Smooth muscle cell of the brain vasculature (primary cell): ENCODE results near the gene MT1G.
"Not testable (repeated sequence)": the region's sequence is repeated elsewhere in the genome, so short reads cannot be mapped to it uniquely, and the experiment has no call there.

ENCODE experiments used
- DNase-seq: peaks from one replicate; pipeline ENCODE4 v3.0.0-alpha.2; 2012; ENCODE audit warnings: low read depth, low spot score

The MT1G gene

DNA sequence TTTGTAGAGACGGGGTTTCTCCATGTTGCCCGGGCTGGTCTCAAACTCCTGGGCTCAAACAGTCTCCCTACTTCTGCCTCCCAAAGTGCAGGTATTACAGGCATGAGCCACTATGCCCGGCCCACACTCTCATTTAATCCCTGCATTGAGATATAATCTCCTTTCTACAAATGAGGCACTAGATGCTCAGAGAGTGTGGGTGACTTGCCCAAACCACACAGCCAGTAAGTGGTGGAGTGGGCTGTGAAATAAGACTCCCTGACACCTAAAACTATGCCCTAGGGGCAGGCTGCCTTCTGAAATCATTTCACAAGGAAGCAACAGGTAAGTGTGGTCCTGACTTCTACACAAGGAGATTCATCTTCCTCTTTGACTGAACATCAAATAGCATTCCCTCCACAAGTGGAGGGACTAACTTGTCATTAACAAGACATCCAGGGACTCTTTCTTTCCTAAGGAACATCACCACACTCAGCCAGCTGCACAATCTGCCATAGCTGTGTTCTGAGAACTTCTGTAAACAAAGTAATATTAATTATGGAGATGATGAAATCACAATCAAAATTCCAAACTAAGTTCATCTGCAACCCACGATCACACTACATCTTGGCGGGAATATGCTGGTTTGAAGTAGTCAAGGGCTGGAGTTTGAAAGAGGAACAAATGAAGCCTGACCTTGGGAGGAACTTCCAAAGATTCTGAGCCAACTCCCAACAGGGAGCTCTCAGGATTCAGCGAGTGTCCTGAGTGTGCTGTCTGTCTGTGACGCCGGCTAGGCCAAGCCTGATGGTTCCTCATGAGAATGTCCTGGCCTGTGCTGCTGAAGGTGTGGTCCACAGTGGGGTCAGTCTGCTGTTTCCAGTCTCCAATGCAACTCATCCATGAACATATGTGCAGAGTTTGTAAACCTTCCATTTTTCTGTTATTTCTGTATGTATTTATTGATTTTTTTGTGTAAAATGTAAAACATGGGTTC, 2.3 kb downstream of the MT1G start:
- not testable (repeated sequence) for DNase-seq

DNA sequence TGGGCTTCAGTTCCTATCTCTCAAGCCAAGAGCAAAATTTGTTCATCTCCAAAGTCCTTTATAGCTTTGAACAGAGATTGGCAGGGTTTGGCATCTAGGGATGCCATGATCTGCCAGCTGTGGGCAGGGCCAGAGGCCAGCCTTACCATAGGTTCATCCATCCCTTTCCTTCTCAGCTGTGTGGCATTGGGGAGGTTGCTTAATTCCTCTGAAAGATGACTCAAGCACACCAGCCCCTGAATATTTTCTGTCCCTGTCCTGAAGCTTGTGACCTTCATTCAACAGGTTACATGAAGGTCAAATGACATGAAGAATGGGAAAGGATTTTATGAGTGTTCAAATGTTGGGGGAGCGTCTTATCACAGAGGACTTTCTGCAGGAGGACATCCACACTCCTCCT, 3.4 kb downstream of the MT1G start:
- DNase-seq: no peak

DNA sequence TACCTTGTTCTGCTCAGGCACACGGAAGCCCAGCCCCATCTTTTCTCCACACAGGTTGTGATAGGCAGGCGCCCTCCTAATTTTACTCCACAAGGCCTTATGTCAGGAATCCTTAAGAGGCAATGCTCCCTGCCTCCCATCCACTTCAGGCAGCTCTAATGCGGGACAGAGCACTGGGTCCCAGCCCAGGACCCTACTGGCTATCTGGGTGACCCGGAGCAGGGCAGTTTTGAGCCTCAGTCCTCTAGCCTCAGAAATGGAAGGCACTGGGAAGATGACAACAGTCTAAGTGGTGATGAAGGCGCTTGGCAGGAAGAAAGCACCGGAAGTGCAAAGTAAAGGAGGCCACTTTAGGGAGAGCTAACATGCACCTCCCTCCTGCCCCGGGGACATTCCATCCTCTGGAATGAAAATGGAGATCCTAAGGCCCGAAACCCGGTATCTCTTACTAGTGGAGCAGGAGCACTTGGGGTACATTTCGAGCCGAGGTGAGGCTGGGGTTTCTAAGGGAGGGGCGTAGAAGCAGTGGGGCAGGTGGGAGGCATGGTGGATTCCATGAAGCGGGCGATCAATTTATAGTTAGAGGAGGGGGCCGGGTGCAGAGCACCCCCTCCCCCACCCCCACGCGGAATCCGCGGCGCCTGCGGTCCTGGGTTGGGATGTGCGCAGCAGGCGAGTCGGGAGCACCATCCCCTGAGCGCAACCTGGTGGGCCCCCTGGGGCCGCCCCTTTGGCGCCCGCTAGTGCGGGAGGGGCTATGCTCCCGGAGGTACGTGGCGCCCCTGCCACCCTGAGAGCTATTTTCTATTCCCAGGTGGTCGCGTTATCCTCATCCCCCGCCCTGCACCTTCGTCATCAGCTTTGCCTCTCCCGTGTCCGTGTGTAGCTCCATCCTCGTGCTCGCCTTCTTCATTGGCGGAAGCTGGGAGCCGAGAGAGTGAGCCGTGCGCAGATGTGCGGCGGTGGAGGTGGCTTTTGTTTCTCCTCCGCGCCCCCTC, 5.2 kb downstream of the MT1G start:
- DNase-seq: no peak

DNA sequence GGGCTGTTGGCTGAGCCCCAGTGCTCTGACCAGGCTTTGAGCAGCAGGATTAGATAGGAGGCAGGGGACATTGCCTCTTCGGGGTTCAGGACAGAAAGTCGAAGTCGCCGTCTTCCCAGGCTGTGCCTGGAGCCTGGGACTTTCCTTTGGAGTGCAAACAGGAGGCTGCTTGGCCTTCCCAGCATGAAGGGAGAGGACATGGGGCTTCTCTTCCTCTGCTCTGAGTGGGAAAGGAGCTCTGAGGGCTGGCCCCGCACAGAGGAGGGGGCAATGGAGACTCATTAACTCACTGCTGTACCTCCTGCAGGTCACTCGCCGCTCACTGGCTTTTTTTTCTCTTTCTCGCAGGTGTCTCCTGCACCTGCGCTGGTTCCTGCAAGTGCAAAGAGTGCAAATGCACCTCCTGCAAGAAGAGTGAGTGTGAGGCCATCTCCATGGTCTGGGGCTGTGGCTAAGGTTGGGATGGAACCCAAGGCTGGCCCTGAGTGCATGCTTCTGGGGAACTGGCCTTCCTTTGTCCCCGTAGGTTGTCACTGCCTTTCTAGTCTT, 9.5 kb downstream of the MT1G start:
- DNase-seq: no peak

DNA sequence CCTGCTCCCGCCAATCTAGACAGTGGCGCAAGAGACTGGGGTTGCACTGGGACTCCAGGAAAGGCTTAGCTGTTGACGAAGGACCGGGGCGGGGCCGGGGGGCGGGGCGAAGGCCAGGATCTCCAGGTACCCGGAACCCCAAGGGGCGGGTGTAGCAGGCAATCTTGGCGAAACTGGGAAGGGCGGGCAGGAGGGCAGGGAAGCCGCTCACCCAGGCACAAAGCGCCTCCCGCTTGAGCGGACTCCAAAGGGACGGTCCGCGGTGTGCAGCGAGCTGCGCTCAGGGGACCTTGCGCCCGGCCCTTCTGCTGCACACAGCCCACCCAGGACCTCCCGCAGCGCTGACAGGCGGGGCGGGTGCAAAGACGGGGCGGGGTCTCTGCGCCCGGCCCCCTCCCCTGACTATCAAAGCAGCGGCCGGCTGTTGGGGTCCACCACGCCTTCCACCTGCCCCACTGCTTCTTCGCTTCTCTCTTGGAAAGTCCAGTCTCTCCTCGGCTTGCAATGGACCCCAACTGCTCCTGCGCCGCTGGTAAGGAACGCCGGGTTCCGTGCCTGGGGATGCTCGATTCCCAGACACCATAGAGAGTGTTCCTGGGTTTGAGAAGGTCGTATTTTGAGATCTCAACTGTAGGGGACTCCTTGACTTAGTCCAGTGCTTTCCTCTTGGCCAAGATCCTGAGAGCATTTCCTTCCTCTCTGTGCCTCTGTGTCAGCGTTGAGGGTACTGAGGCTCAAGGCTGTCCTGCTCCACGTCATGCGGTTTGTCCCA, 10.1 kb downstream of the MT1G start, which contains the start of gene MT1F:
MT1F (plus strand) TSS at position 405 of the 772 bp plus-strand sequence; CDS start at position 505, 100 bp downstream.
- no peak for DNase-seq

DNA sequence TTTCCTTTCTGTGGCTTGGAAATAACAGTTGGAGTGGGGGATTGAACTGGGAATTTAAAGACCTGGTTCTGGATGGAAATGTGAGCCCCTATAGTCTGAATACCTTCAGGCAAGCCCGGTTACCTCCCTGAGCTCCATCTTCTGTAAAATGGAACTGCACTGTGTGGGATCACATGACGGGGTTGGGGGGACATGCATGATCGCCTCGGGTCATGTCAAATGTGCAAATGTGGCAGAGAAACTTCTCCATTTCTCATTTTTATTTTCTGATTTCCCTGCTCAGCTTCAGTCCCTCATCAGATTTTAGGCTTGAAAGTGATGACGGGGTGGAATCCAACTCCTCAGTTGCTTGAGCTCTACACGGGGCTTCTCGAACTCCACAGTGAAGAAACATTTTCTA, 14.6 kb downstream of the MT1G start:
- DNase-seq: no peak

DNA sequence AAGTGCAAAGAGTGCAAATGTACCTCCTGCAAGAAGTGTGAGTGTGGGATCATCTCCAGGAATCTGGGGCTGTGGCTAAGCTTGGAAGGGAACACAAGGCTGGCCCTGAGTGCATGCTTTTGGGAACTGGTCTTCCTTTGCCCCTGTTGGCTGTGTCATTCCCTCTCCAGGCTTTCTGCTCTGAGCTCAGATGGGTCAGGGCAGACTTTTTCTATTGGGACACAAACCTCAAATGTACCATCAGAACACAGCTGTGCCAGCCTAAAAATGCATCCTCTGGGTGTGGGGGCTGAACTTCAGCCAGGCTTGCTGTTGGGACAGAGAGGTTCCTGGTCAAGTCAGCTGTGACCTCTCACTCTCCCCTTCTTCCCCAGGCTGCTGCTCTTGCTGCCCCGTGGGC, 15.3 kb downstream of the MT1G start:
- DNase-seq: no peak

DNA sequence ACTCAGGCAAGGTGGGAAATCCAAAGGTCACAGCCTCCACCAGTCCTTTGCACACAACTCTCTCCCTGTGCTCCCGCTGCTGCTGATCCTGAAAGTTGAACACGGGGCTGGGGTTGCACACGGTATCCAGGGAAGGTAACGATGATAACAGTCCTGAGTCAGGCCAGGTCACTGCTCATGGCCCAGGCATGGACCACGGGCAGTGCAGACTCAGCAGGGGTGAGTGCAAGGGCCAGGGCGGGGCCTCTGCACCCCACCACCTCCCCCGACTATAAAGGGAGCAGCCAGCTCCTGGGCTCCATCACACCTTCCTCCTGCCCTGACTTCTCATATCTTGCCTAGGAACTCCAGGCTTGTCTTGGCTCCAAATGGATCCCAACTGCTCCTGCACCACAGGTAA, 16.3 kb downstream of the MT1G start, which contains the start of gene MT1B:
MT1B (plus strand) TSS at position 301 of the 400 bp plus-strand sequence; CDS start at position 369, 68 bp downstream.
- no peak for DNase-seq

DNA sequence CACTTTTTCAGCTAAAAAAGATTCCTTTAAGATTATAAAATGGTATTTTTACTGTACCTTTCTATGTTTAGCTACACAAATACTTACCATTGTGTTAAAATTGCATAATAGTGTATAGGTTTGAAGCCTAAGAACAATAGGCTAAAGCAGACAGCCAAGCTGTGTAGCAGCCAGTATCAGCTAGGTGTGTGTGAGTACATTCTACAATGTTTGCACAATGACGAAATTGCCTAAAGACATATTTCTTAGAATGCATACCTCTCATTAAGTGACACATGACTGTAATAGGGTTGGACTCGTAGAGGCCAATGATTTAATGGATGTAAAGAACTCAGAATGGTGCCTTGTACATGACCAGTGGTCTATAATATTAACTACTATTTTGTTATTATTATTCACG, 18.0 kb downstream of the MT1G start:
- DNase-seq: no peak

DNA sequence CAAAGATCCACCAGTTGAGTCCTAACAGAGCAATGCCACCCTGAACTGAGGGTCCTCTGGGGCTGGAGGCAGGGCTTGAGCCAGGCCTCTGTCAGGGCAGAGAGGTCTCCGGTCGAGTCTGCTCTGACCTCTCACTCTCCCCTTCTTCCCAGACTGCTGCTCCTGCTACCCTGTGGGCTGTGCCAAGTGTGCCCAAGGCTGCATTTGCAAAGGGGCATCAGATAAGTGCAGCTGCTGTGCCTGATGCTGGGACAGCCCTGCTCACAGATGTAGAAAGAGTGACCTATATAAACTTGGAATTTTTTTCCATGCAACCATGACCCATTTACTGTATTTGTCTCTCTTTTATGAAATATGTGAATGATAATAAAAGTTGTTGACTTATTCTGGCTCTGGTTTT, 18.6 kb downstream of the MT1G start:
- no peak for DNase-seq

DNA sequence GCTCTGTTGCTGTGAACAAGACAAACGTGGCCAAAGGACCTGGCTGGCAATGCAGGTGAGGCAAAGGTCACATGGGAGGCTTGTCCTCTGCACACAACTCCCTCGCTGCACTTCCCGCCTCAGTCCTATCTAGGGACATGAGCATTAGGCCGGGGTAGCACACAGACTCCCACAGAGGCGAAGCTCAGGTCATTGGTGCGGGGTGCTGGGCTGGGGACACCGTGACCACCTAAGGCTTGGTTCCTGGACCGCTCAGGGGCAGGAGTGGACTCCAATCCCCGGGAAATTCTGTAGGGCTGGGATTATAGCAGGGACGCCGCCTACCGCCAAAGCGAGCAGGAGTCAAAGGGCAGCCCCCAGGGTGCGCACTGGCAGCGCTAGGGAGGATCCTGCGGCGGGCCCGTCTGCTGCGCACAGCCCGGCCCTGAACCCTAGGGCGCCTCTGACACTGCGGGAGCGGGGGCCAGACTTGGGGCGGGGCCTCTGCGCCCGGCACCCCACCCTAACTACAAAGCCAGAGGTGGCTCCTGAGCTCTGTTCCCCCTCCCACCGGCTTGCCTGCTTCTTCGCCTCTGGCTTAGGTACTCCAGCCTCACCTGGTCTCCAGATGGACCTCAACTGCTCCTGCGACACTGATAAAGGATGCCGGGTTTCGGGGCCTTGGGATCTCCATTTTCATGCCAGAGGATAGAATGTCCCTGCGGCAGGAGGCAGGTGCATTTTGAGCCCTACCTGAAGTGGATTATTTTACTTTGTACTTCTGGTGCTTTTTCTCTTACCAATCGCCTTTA, 20.0 kb downstream of the MT1G start:
- DNase-seq: no peak

DNA sequence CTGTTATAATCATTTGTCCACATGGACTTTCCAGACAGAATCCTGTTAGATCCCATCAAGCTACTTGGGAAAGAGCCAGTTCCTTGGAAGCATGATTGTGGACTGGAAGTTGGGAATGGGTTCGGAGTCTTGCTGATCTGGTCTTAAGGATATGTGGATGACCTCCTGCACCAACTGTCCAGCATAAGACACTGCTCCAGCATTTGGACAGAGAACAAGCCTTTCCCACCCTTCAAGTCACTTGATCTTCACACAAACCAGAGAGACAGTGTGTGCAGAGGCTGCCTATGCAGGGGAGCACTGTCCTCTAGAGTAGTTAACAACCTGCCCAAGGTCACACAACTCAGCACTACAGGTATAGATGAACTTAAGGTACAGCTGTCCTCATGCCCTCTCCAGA, 22.0 kb downstream of the MT1G start:
- DNase-seq: no peak

DNA sequence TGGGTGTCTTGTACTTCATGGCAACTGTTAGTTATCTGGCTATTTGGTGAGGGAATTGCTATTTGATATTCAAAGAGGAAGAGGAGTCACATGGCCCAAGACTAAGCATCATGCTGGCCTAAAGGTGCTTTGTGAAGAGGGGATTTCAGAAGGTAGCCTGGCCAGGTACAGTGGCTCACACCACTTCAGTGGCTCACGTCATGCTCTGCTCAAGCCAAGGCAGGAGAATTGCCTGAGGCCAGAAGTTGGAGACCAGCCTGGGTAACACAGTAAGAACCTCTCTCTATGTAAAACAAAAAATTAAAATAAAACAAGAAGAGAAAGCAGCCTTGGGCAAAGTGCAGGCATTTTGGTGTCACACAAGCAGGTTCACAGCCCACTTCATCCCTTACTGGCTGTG, 22.6 kb downstream of the MT1G start:
- DNase-seq: no peak

DNA sequence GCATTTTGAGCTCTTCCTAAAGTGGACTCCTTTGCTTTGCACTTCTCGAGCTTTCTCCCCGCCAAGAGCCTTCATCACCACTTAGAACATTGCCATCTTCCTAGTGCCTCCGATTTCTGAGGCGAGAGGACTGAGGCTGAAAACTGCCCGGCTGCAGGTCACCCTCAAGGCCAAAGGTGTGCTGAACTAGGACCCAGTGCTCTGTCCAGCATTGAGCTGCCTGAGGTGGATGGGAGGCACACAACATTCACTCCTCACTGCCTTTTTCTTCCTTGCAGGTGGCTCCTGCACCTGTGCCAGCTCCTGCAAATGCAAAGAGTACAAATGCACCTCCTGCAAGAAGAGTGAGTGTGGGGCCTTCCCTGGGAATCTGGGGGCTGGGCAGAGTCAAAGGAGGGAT, 24.0 kb downstream of the MT1G start:
- no peak for DNase-seq

DNA sequence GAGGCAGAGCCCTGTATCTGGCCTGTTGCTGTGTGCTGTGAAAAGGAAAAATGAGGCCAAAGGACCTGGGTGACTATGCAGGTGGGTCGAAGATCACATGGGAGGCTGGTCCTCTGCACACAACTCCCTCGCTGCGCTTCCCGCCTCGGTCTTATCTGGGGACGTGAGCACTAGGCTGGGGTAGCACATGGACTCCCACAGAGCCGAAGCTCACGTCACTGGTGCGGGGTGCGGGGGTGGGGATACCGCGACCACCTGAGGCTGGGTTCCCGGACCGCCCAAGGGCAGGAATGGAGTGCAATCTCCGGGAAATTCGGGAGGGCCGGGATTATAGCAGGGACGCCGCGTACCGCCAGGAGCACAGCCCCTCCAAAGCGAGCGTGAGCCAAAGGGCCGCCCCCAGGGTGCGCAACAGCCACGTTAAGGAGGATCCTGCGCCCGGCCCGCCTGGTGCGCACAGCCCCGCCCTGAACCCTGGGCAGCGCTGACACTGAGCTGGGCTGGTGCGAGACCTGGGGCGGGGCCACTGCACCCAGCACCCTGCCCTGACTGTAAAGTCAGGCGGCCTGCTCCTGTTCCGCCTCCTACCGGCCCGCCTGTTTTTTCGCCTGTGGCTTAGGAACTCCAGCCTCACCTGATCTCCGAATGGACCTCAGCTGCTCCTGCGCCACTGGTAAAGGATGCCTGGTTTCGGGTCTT, 24.6 kb downstream of the MT1G start:
- no peak for DNase-seq

DNA sequence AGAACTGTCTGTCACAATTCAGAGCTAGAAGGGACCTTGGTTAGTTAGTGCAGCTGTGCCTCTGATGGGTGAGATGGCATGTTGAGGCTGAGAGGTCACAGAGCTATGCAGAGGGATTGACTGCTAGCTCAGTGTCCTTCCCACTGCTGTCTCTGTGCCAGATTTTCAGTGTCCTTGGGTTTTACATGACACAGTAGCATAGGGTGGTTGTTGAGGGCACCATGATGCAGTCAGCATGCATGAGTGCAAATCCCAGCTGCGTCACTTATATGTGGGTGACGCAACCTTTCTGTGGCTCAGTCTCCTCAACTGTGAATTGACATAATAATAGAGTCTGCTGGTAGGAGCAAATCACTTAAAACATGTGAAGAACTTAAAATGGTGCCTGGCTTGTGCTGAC, 26.7 kb downstream of the MT1G start:
- no peak for DNase-seq

DNA sequence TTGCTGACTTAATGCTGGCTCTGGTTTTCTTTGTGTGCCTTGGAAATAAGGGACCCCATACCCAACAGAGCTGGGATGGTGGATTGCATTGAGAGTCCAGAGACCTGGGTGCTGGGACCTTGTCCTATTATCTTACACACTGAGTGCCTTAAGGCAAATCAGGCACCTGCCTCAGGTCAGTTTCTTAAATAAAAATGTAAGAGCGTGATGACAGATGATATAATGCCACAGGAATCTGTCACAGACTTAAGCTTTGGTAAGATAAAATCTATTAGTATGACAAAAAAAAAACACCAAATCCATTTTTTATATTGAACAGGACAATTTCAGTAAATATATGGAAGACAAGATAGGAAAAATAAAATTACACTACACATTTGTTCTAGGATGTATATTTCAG, 27.8 kb downstream of the MT1G start:
- DNase-seq: no peak

DNA sequence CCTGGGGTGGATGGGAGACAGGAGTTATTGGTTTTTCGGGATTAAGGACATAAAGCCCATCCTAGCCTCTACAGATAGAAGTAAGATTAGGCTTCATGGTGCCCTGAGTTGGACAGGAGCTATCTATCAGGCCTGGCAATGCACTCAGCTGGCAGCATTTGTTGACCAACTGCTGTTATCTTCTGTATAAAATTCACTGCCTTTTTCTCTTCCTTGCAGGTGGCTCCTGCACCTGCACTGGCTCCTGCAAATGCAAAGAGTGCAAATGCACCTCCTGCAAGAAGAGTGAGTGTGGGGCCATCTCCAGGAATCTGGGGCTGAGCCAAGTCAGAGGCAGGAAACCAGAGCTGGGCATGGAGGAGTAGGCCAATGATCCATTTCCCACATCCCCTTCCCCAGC, 28.8 kb downstream of the MT1G start:
- no peak for DNase-seq
